K562 treated with DMSO at 1 percent for 24 hours (cell line): ENCODE data around the gene GOLGA8G. TPM values are rescaled to one million over a fixed set of nuclear protein-coding genes. Genes with fewer than 3 reads are reported as not detected.

Source experiments
- total RNA-seq: library from RNA; unstranded; fragments of 300-600 nt; gene quantifications from 2 replicates; pipeline ENCODE4 v1.2.3, GENCODE V29; 2022; ENCODE audit warnings: low read depth; ENCODE audit not compliant: insufficient read depth

GOLGA8G gene, protein sequence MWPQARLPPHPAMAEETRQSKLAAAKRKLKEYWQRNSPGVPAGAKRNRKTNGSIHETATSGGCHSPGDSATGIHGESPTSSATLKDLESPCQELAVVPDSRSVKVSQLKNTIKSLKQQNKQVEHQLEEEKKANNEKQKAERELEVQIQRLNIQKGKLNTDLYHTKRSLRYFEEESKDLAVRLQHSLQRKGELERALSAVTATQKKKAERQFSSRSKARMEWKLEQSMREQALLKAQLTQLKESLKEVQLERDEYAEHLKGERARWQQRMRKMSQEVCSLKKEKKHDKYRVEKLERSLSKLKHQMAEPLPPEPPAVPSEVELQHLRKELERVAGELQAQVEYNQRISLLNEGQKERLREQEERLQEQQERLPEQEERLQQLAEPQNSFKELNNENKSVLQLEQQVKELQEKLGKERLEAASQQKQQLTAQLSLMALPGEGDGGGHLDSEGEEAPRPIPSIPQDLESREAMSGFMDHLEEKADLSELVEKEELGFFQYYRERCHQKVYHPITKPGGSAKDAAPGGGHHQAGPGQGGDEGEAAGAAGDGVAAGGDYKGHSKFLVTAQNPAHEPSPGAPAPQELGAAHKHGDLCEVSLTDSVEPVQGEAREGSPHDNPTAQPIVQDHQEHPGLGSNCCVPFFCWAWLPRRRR
- total RNA-seq = 0.12 and 0.19 TPM in 2 replicates

GRCh38 chr15:28532954-28533353 lies at the start of gene GOLGA8G:
Gene GOLGA8G, minus strand, starts transcription at chr15:28532971. Its CDS starts 62 bp downstream, at chr15:28532909.

GRCh38 chr15:28553268-28553667 lies 20.5 kb upstream of the GOLGA8G start, which contains the start of gene GOLGA6L25:
Gene GOLGA6L25, plus strand, starts transcription at chr15:28553568. Its CDS starts 61 bp downstream, at chr15:28553629.

Other genes with a start within 250 kb of the GOLGA8G start
- gene HERC2, start 210.8 kb downstream of the GOLGA8G start, total RNA-seq = 52.9 and 63.4 TPM in 2 replicates
- gene GOLGA6L24, start 174.9 kb downstream of the GOLGA8G start, total RNA-seq = not detected in 2 replicates
- 0.07 and 0.12 TPM in 2 replicates for gene GOLGA8F, start 154.3 kb downstream of the GOLGA8G start, total RNA-seq
- gene GOLGA6L25, start 20.6 kb upstream of the GOLGA8G start, total RNA-seq = not detected in 2 replicates
- gene GOLGA8M, start 179.4 kb upstream of the GOLGA8G start, total RNA-seq = not detected in 2 replicates